Ishikawa (cell line): ENCODE results near the gene PUSL1.
A peak's percentile ranks its signal among the peaks of the same experiment; 100 is the strongest.

Experiments
- CEBPB ChIP-seq: IDR thresholded peaks from 2 replicates; pipeline ENCODE4 v1.6.1; 2012
- CREB1 ChIP-seq: IDR thresholded peaks from 2 replicates; pipeline ENCODE4 v1.6.1; 2012; ENCODE audit warnings: low read depth
- EGR1 ChIP-seq: IDR thresholded peaks from 2 replicates; pipeline ENCODE4 v1.6.1; 2012
- EP300 ChIP-seq: IDR thresholded peaks from 2 replicates; pipeline ENCODE4 v1.6.1; 2012; ENCODE audit warnings: borderline replicate concordance
- FOXM1 ChIP-seq: IDR thresholded peaks from 2 replicates; pipeline ENCODE4 v1.6.1; 2012; ENCODE audit warnings: low read depth, borderline replicate concordance
- NFIC ChIP-seq: IDR thresholded peaks from 2 replicates; pipeline ENCODE4 v1.6.1; 2012
- RAD21 ChIP-seq: IDR thresholded peaks from 2 replicates; pipeline ENCODE4 v1.6.1; 2012; ENCODE audit warnings: low read depth
- TAF1 ChIP-seq: IDR thresholded peaks from 2 replicates; pipeline ENCODE4 v1.6.1; 2012; ENCODE audit warnings: low read depth, mild to moderate bottlenecking
- TCF12 ChIP-seq: IDR thresholded peaks from 2 replicates; pipeline ENCODE4 v1.6.1; 2012; ENCODE audit warnings: low read depth
- TEAD4 ChIP-seq: IDR thresholded peaks from 2 replicates; pipeline ENCODE4 v1.6.1; 2012
- USF1 ChIP-seq: IDR thresholded peaks from 2 replicates; pipeline ENCODE4 v1.6.1; 2012
- YY1 ChIP-seq: IDR thresholded peaks from 2 replicates; pipeline ENCODE4 v1.6.1; 2012; ENCODE audit warnings: low read depth
- ZBTB7A ChIP-seq: IDR thresholded peaks from 2 replicates; pipeline ENCODE4 v1.6.1; 2012; ENCODE audit warnings: low read depth
- TF ChIP-seq, protein P1 (sequence below): IDR thresholded peaks from 2 replicates; pipeline ENCODE4 v1.6.1; 2012
- TF ChIP-seq, protein P2 (sequence below): IDR thresholded peaks from 2 replicates; pipeline ENCODE4 v1.6.1; 2012; ENCODE audit warnings: low read depth, mild to moderate bottlenecking

The PUSL1 gene

GRCh38 chr1:1302951-1303509 is 5.4 kb upstream of the PUSL1 start:
- no peak for TF ChIP-seq CEBPB
- TF ChIP-seq, protein P1, sequence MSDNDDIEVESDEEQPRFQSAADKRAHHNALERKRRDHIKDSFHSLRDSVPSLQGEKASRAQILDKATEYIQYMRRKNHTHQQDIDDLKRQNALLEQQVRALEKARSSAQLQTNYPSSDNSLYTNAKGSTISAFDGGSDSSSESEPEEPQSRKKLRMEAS = no peak
- TF ChIP-seq YY1 = no peak
- TF ChIP-seq TEAD4 = no peak
- no peak for TF ChIP-seq CREB1
- no peak for TF ChIP-seq TCF12
- TF ChIP-seq EGR1 = no peak
- no peak for TF ChIP-seq NFIC
- TF ChIP-seq RAD21 = no peak
- no peak for TF ChIP-seq USF1
- no peak for TF ChIP-seq FOXM1
- TF ChIP-seq, protein P2, sequence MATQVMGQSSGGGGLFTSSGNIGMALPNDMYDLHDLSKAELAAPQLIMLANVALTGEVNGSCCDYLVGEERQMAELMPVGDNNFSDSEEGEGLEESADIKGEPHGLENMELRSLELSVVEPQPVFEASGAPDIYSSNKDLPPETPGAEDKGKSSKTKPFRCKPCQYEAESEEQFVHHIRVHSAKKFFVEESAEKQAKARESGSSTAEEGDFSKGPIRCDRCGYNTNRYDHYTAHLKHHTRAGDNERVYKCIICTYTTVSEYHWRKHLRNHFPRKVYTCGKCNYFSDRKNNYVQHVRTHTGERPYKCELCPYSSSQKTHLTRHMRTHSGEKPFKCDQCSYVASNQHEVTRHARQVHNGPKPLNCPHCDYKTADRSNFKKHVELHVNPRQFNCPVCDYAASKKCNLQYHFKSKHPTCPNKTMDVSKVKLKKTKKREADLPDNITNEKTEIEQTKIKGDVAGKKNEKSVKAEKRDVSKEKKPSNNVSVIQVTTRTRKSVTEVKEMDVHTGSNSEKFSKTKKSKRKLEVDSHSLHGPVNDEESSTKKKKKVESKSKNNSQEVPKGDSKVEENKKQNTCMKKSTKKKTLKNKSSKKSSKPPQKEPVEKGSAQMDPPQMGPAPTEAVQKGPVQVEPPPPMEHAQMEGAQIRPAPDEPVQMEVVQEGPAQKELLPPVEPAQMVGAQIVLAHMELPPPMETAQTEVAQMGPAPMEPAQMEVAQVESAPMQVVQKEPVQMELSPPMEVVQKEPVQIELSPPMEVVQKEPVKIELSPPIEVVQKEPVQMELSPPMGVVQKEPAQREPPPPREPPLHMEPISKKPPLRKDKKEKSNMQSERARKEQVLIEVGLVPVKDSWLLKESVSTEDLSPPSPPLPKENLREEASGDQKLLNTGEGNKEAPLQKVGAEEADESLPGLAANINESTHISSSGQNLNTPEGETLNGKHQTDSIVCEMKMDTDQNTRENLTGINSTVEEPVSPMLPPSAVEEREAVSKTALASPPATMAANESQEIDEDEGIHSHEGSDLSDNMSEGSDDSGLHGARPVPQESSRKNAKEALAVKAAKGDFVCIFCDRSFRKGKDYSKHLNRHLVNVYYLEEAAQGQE = no peak
- no peak for TF ChIP-seq TAF1

- TF ChIP-seq RAD21 (no peak), USF1 (no peak), CEBPB (no peak), ZBTB7A (no peak), EGR1 (no peak), TAF1 (no peak), CREB1 (no peak), YY1 (no peak), FOXM1 (no peak), EP300 (no peak), TCF12 (no peak)
- TF ChIP-seq, protein P2 = no peak
- TF ChIP-seq, protein P1 = no peak
Observed at GRCh38 chr1:1303736-1304135, 4.7 kb upstream of the PUSL1 start.

- no peak for TF ChIP-seq ZBTB7A
- TF ChIP-seq NFIC = no peak
- peak; percentile 75 for TF ChIP-seq USF1
Observed at GRCh38 chr1:1304331-1305299, 3.8 kb upstream of the PUSL1 start.

DNA sequence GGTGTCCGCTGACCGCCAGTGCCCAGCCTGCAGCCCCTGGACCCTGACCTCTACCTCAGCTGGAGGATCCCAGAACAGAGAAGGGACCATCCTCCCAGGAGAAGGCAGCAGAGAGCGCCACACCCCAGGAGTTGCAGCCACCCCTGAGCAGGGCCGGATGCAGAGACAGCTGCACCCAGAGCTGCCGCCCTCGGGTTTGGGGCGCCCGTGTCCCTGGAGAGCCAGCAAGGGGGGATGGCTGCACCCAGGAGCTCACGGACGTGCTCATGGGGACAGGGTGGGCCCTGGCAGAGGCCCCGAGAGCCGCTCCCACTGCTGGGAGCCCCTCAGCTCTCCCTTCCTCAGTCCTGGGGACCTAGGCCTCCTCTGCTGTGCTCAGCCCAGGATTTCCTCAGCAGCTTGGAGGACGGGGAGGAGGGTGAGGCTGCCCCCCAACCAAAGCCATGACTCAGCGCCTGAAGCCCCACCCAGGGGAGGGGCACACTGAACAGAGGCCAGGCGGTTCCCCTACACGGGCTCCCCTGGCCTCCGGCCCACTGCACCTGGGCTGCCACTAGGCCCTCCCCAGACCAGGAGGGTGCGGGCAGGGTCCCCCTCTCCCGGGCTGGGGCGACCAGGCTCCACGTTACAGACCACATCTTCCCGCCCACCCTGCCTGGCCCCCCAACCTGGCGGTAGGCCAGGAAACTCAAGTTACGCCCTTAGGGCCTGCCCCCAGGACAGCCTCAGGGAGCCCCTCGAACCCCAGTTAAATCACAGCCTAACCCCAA is 2.9 kb upstream of the PUSL1 start:
- TF ChIP-seq CEBPB = no peak
- TF ChIP-seq NFIC = peak; percentile 37; the same call in 1 of the 2 replicates
- 0 out of 2 replicates have a peak, but pooled peaks have one; percentile 21 for TF ChIP-seq TCF12

GRCh38 chr1:1306070-1306660 is 2.2 kb upstream of the PUSL1 start:
- TF ChIP-seq CREB1 = no peak
- TF ChIP-seq, protein P2 = no peak
- TF ChIP-seq FOXM1 = no peak
- no peak for TF ChIP-seq EP300
- no peak for TF ChIP-seq TCF12
- TF ChIP-seq ZBTB7A = no peak
- no peak for TF ChIP-seq TEAD4
- TF ChIP-seq, protein P1 = no peak
- no peak for TF ChIP-seq USF1
- TF ChIP-seq TAF1 = no peak
- no peak for TF ChIP-seq NFIC
- TF ChIP-seq CEBPB = no peak
- TF ChIP-seq EGR1 = no peak
- no peak for TF ChIP-seq RAD21
- TF ChIP-seq YY1 = no peak
